GM23248 (cell line): ENCODE data around the gene AARS2. TPM values are rescaled to one million over a fixed set of nuclear protein-coding genes. Genes with fewer than 3 reads are reported as not detected.

Experiments
- DNase-seq: peaks from one replicate; pipeline ENCODE4 v3.0.0-alpha.2; 2015
- H2AFZ ChIP-seq: fragments of 200-600 bp; sonication (generic); 2 replicates; pipeline ENCODE4 v1.6.1; 2016; ENCODE audit warnings: antibody characterized with exemption
- H3F3A ChIP-seq: fragments of 200-600 bp; sonication (generic); 2 replicates; pipeline ENCODE4 v1.6.1; 2016; ENCODE audit warnings: mild to moderate bottlenecking, antibody characterized with exemption, mixed run types; ENCODE audit not compliant: insufficient read depth
- H3K27ac ChIP-seq: fragments of 200-600 bp; sonication (generic); 2 replicates; pipeline ENCODE4 v1.5.1; 2016; ENCODE audit warnings: mild to moderate bottlenecking
- H3K27me3 ChIP-seq: fragments of 200-600 bp; sonication (generic); replicated peaks from 2 replicates; pipeline ENCODE4 v1.6.1; 2016; ENCODE audit warnings: mild to moderate bottlenecking; ENCODE audit not compliant: insufficient read depth
- H3K36me3 ChIP-seq: fragments of 200-600 bp; sonication (generic); 2 replicates; pipeline ENCODE4 v1.6.1; 2016; ENCODE audit warnings: low read depth, mild to moderate bottlenecking
- H3K4me1 ChIP-seq: fragments of 200-600 bp; sonication (generic); 2 replicates; pipeline ENCODE4 v1.6.1; 2016; ENCODE audit warnings: mild to moderate bottlenecking; ENCODE audit not compliant: insufficient read depth
- H3K4me2 ChIP-seq: fragments of 200-600 bp; sonication (generic); one replicate; pipeline ENCODE4 v1.6.1; 2016; ENCODE audit warnings: mild to moderate bottlenecking; ENCODE audit not compliant: unreplicated experiment
- H3K4me3 ChIP-seq: fragments of 200-600 bp; sonication (generic); 2 replicates; pipeline ENCODE4 v1.5.1; 2016; ENCODE audit warnings: mild to moderate bottlenecking
- H3K79me2 ChIP-seq: fragments of 200-600 bp; sonication (generic); 2 replicates; pipeline ENCODE4 v1.6.1; 2016; ENCODE audit warnings: mild to moderate bottlenecking; ENCODE audit not compliant: insufficient read depth
- H3K9ac ChIP-seq: fragments of 200-600 bp; sonication (generic); 2 replicates; pipeline ENCODE4 v1.6.1; 2016; ENCODE audit warnings: mild to moderate bottlenecking
- H3K9me2 ChIP-seq: fragments of 200-600 bp; sonication (generic); 2 replicates; pipeline ENCODE4 v1.6.1; 2016; ENCODE audit warnings: mixed run types, mild to moderate bottlenecking, moderate library complexity; ENCODE audit not compliant: insufficient read depth
- H3K9me3 ChIP-seq: fragments of 200-600 bp; sonication (generic); one replicate; pipeline ENCODE4 v1.6.1; 2017; ENCODE audit warnings: low read depth
- H4K20me1 ChIP-seq: fragments of 200-600 bp; sonication (generic); 2 replicates; pipeline ENCODE4 v1.6.0; 2016; ENCODE audit not compliant: insufficient read depth
- EZH2 ChIP-seq: fragments of 200-600 bp; sonication (generic); IDR thresholded peaks from 2 replicates; pipeline ENCODE4 v1.6.1; 2018; ENCODE audit warnings: antibody characterized with exemption, mild to moderate bottlenecking; ENCODE audit not compliant: insufficient read depth, poor library complexity, severe bottlenecking
- EZH2phosphoT487 ChIP-seq: fragments of 200-600 bp; sonication (generic); IDR thresholded peaks from 2 replicates; pipeline ENCODE4 v1.6.1; 2018; ENCODE audit warnings: antibody characterized with exemption, moderate library complexity, mild to moderate bottlenecking, low read depth; ENCODE audit not compliant: insufficient read depth
- WGBS, 2 experiments: methylation state at CpG; one replicate each; pipeline ENCODE4 v1.1.6; 2015 to 2017; ENCODE audit warnings: low lambda C conversion rate in 2 of 2, low coverage in 1 of 2; ENCODE audit errors: missing lambda C conversion rate in 2 of 2; 5-methylcytosine and 5-hydroxymethylcytosine counted together
- in situ Hi-C: fragments of 300-500 bp; cut with MboI; formaldehyde crosslinking; loops from 2 replicates; pipeline ENCODE4 v1.15.0; 2020
- polyA plus RNA-seq: library from polyadenylated mRNA; unstranded; fragments of >200 nt; fragmentation: Nextera tagmentation; extraction: Ambion mirVana; gene quantifications from 2 replicates; pipeline ENCODE4 v1.2.1, GENCODE V29; 2016
- total RNA-seq: library from RNA; depleted of rRNA; stranded (reverse); fragments of >200 nt; shearing (Covaris generic); gene quantifications from 2 replicates; pipeline ENCODE4 v1.2.3, GENCODE V29; 2014

Gene AARS2
- total and polyA plus RNA-seq, 2 experiments from 2014 or later: 6.0 to 14.7 TPM

GRCh38 chr6:44342489-44342888, 29.3 kb upstream of the AARS2 start, which contains the start of gene SPATS1:
TSS of gene SPATS1 (plus strand) at chr6:44342650. CDS start at chr6:44343096, 446 bp downstream.
- H3K4me2 ChIP-seq: peak within 1 kb of the TSS; percentile 70
- H3K27me3 ChIP-seq: peaks cover 47% of the 10 kb centered on the region
- H3K9me3 ChIP-seq: no peaks in the 10 kb centered on the region
- DNase-seq: peak; percentile 46
- H3K79me2 ChIP-seq: no peaks in the 10 kb centered on the region
- H3K9ac ChIP-seq: no peak within 1 kb of the TSS
- no peak within 1 kb of the TSS for H3K27ac ChIP-seq
- H4K20me1 ChIP-seq: no peaks in the 10 kb centered on the region
- H3K4me1 ChIP-seq: no peaks in the 10 kb centered on the region
- in situ Hi-C loops: no loop called here
- TF ChIP-seq EZH2phosphoT487 (no peak), EZH2 (no peak)
- H3K9me2 ChIP-seq: no peaks in the 10 kb centered on the region
- H3K4me3 ChIP-seq: peak within 1 kb of the TSS; percentile 55
- 3% methylated on average over 26 to 28 of the region's 31 CpGs for WGBS, 2 experiments
- H3K36me3 ChIP-seq: no peaks in the 10 kb centered on the region
- peak within 1 kb of the TSS; percentile 34; the same call in 1 of the 2 replicates for H2AFZ ChIP-seq
- H3F3A ChIP-seq: no peaks in the 10 kb centered on the region

GRCh38 chr6:44342052-44342451, 28.9 kb upstream of the AARS2 start:
- Histone ChIP-seq H3K9ac (no peak overlapping the region), H2AFZ (peak overlapping the region; percentile 34; the same call in 1 of the 2 replicates), H3K4me1 (no peaks in the 10 kb centered on the region), H3K4me2 (peak overlapping the region; percentile 70), H3F3A (no peaks in the 10 kb centered on the region), H3K4me3 (peak overlapping the region; percentile 55), H3K9me2 (no peaks in the 10 kb centered on the region), H4K20me1 (no peaks in the 10 kb centered on the region), H3K9me3 (no peaks in the 10 kb centered on the region), H3K27me3 (peaks cover 47% of the 10 kb centered on the region), H3K79me2 (no peaks in the 10 kb centered on the region), H3K36me3 (no peaks in the 10 kb centered on the region), H3K27ac (no peak overlapping the region)
- TF ChIP-seq EZH2phosphoT487: no peak
- peak; percentile 26 for TF ChIP-seq EZH2
- peak; percentile 26 for DNase-seq
- WGBS, 2 experiments: 4 to 5% methylated on average over 6 of the region's 6 CpGs
- in situ Hi-C loops: no loop called here

GRCh38 chr6:44341095-44341890, 28.1 kb upstream of the AARS2 start:
- H3K9ac ChIP-seq: no peak overlapping the region
- H2AFZ ChIP-seq: no peak overlapping the region
- no peak for TF ChIP-seq EZH2phosphoT487
- TF ChIP-seq EZH2: no peak
- 60 to 65% methylated on average over 8 of the region's 8 CpGs for WGBS, 2 experiments
- no peak for DNase-seq
- H3K79me2 ChIP-seq: no peaks in the 10 kb centered on the region
- H3K4me3 ChIP-seq: no peak overlapping the region
- H3K9me3 ChIP-seq: no peaks in the 10 kb centered on the region
- no peaks in the 10 kb centered on the region for H3K9me2 ChIP-seq
- H4K20me1 ChIP-seq: no peaks in the 10 kb centered on the region
- no peak overlapping the region for H3K4me2 ChIP-seq
- no peaks in the 10 kb centered on the region for H3K36me3 ChIP-seq
- H3K27ac ChIP-seq: no peak overlapping the region
- H3K27me3 ChIP-seq: peaks cover 54% of the 10 kb centered on the region
- no peaks in the 10 kb centered on the region for H3F3A ChIP-seq
- in situ Hi-C loops: no loop called here
- H3K4me1 ChIP-seq: no peaks in the 10 kb centered on the region

GRCh38 chr6:44339763-44340625, 26.8 kb upstream of the AARS2 start:
- no peaks in the 10 kb centered on the region for H3K9me2 ChIP-seq
- no peaks in the 10 kb centered on the region for H4K20me1 ChIP-seq
- no peak overlapping the region for H3K4me2 ChIP-seq
- peak; percentile 79 for DNase-seq
- no peak overlapping the region for H2AFZ ChIP-seq
- no peak overlapping the region for H3K27ac ChIP-seq
- no peaks in the 10 kb centered on the region for H3K79me2 ChIP-seq
- peaks cover 44% of the 10 kb centered on the region for H3K27me3 ChIP-seq
- TF ChIP-seq EZH2phosphoT487 (no peak), EZH2 (no peak)
- H3K9me3 ChIP-seq: no peaks in the 10 kb centered on the region
- WGBS, 2 experiments: 67 to 75% methylated on average over 7 of the region's 7 CpGs
- H3K4me3 ChIP-seq: no peak overlapping the region
- in situ Hi-C loops: loop anchor here (5.0 kb wide), 1 partner anchor 68 kb away; the partner anchor contains the start of gene TMEM151B
- H3K36me3 ChIP-seq: no peaks in the 10 kb centered on the region
- no peaks in the 10 kb centered on the region for H3F3A ChIP-seq
- no peaks in the 10 kb centered on the region for H3K4me1 ChIP-seq
- no peak overlapping the region for H3K9ac ChIP-seq
